DOHH2 (cell line): ENCODE results near the gene SMG5.

Experiments used
- H3F3A ChIP-seq: fragments of 200-600 bp; sonication (generic), shearing (Covaris generic); 2 replicates; pipeline ENCODE4 v1.6.0; 2016; ENCODE audit warnings: antibody characterized with exemption, mild to moderate bottlenecking; ENCODE audit not compliant: control insufficient read depth, insufficient read depth
- H3K27ac ChIP-seq: fragments of 200-600 bp; sonication (generic); 2 replicates; pipeline ENCODE4 v1.5.1; 2014; ENCODE audit warnings: low read depth, mild to moderate bottlenecking, low read length, moderate library complexity
- H3K27me3 ChIP-seq: fragments of 200-600 bp; sonication (generic); 2 replicates; pipeline ENCODE4 v1.6.1; 2014; ENCODE audit warnings: mild to moderate bottlenecking, low read length, mixed read lengths; ENCODE audit not compliant: control insufficient read depth
- H3K36me3 ChIP-seq: fragments of 200-600 bp; sonication (generic); 2 replicates; pipeline ENCODE4 v1.6.1; 2014; ENCODE audit warnings: mild to moderate bottlenecking, low read length, moderate library complexity, mixed read lengths; ENCODE audit not compliant: control insufficient read depth
- H3K4me1 ChIP-seq: fragments of 200-600 bp; sonication (generic); 2 replicates; pipeline ENCODE4 v1.6.1; 2014; ENCODE audit warnings: mild to moderate bottlenecking, low read length, mixed read lengths; ENCODE audit not compliant: control insufficient read depth
- H3K4me2 ChIP-seq: fragments of 200-600 bp; sonication (generic); 2 replicates; pipeline ENCODE4 v1.6.0; 2014; ENCODE audit warnings: mild to moderate bottlenecking, low read length, moderate library complexity
- H3K4me3 ChIP-seq: fragments of 200-600 bp; sonication (generic); 2 replicates; pipeline ENCODE4 v1.5.1; 2014; ENCODE audit warnings: mild to moderate bottlenecking, low read length, mixed read lengths
- H3K79me2 ChIP-seq: fragments of 200-600 bp; sonication (generic); 2 replicates; pipeline ENCODE4 v1.6.1; 2014; ENCODE audit warnings: mild to moderate bottlenecking, low read length, mixed read lengths; ENCODE audit not compliant: control insufficient read depth
- H3K9me2 ChIP-seq: fragments of 200-600 bp; sonication (generic); replicated peaks from 2 replicates; pipeline ENCODE4 v1.6.1; 2014; ENCODE audit warnings: mild to moderate bottlenecking, low read length, mixed read lengths; ENCODE audit not compliant: control insufficient read depth
- H3K9me3 ChIP-seq: fragments of 200-600 bp; sonication (generic); 2 replicates; pipeline ENCODE4 v1.6.1; 2014; ENCODE audit warnings: antibody characterized with exemption, low read length, mixed read lengths; ENCODE audit not compliant: control insufficient read depth, insufficient read depth
- H4K20me1 ChIP-seq: fragments of 200-600 bp; sonication (generic); 2 replicates; pipeline ENCODE4 v1.6.0; 2014; ENCODE audit warnings: low read depth, mild to moderate bottlenecking, antibody characterized with exemption, low read length, moderate library complexity; ENCODE audit not compliant: control insufficient read depth, insufficient read depth
- EZH2phosphoT487 ChIP-seq: fragments of 200-600 bp; sonication (generic); IDR thresholded peaks from 2 replicates; pipeline ENCODE4 v1.6.1; 2017; ENCODE audit warnings: borderline replicate concordance, mild to moderate bottlenecking, antibody characterized with exemption, low read length, moderate library complexity, mixed read lengths
- TF ChIP-seq, protein P1 (sequence below): fragments of 200-600 bp; sonication (generic); IDR thresholded peaks from one replicate; pipeline ENCODE4 v1.5.1; 2014; ENCODE audit warnings: antibody characterized with exemption, mild to moderate bottlenecking, low read depth, low read length; ENCODE audit not compliant: poor library complexity, severe bottlenecking

The SMG5 gene

DNA sequence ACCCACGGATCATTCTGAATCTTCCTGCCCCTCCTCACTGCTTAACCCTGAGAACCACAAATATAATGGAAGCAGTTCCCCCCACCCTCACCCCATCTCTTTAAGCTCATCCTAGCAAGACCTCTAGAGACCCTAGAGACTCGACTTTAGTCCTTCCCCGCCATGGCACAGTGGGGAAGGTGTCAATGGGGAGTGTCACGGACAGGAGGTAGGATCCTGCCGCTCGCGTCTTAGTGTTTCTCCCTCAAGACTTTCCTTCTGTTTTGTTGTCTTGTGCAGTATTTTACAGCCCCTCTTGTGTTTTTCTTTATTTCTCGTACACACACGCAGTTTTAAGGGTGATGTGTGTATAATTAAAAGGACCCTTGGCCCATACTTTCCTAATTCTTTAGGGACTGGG lies 70.5 kb downstream of the SMG5 start:
- TF ChIP-seq, protein P1, sequence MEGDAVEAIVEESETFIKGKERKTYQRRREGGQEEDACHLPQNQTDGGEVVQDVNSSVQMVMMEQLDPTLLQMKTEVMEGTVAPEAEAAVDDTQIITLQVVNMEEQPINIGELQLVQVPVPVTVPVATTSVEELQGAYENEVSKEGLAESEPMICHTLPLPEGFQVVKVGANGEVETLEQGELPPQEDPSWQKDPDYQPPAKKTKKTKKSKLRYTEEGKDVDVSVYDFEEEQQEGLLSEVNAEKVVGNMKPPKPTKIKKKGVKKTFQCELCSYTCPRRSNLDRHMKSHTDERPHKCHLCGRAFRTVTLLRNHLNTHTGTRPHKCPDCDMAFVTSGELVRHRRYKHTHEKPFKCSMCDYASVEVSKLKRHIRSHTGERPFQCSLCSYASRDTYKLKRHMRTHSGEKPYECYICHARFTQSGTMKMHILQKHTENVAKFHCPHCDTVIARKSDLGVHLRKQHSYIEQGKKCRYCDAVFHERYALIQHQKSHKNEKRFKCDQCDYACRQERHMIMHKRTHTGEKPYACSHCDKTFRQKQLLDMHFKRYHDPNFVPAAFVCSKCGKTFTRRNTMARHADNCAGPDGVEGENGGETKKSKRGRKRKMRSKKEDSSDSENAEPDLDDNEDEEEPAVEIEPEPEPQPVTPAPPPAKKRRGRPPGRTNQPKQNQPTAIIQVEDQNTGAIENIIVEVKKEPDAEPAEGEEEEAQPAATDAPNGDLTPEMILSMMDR, result no peak
- no peak for TF ChIP-seq EZH2phosphoT487
- Histone ChIP-seq H3K9me3 (no peaks in the 10 kb centered on the region), H3K27me3 (no peaks in the 10 kb centered on the region), H3K4me2 (peak overlapping the region; percentile 77), H4K20me1 (no peaks in the 10 kb centered on the region), H3K79me2 (peaks cover 29% of the 10 kb centered on the region), H3K36me3 (peaks cover 50% of the 10 kb centered on the region), H3K4me3 (peak overlapping the region; percentile 96), H3F3A (peaks cover 5% of the 10 kb centered on the region; the same call in 1 of the 2 replicates), H3K27ac (peak overlapping the region; percentile 74), H3K4me1 (peaks cover 12% of the 10 kb centered on the region), H3K9me2 (no peaks in the 10 kb centered on the region)

GRCh38 chr1:156211243-156211642 lies 71.4 kb downstream of the SMG5 start:
- Histone ChIP-seq H3K4me3 (no peak overlapping the region), H3K9me3 (no peaks in the 10 kb centered on the region), H3K27me3 (no peaks in the 10 kb centered on the region), H3K9me2 (no peaks in the 10 kb centered on the region), H3K79me2 (peaks cover 29% of the 10 kb centered on the region), H3K36me3 (peaks cover 53% of the 10 kb centered on the region), H3K4me1 (peaks cover 12% of the 10 kb centered on the region), H3K4me2 (no peak overlapping the region), H3F3A (peaks cover 5% of the 10 kb centered on the region; the same call in 1 of the 2 replicates), H3K27ac (no peak overlapping the region), H4K20me1 (no peaks in the 10 kb centered on the region)
- TF ChIP-seq, protein P1, result no peak
- no peak for TF ChIP-seq EZH2phosphoT487

- peaks cover 39% of the 10 kb centered on the region for H3K79me2 ChIP-seq
- TF ChIP-seq, protein P1, result no peak
- TF ChIP-seq EZH2phosphoT487, result no peak
- no peaks in the 10 kb centered on the region for H3K9me3 ChIP-seq
- H3K4me2 ChIP-seq, result no peak overlapping the region
- 0 out of 2 replicates have a peak, but pooled peaks cover 4% of the 10 kb centered on the region for H4K20me1 ChIP-seq
- H3K4me3 ChIP-seq, result no peak overlapping the region
- peaks cover 57% of the 10 kb centered on the region for H3K36me3 ChIP-seq
- no peaks in the 10 kb centered on the region for H3F3A ChIP-seq
- peaks cover 4% of the 10 kb centered on the region; the same call in 1 of the 2 replicates for H3K4me1 ChIP-seq
- H3K27ac ChIP-seq, result no peak overlapping the region
- no peaks in the 10 kb centered on the region for H3K9me2 ChIP-seq
- no peaks in the 10 kb centered on the region for H3K27me3 ChIP-seq
Observed at GRCh38 chr1:156204686-156205085, 77.9 kb downstream of the SMG5 start.
